HG03175 (cell line): Measurements from ENCODE around the gene TNIP1.

Experiments
- ATAC-seq: cut with Tn5 transposase; IDR thresholded peaks from one replicate; pipeline ENCODE4 v1.9.1; 2021; ENCODE audit warnings: mild to moderate bottlenecking, moderate library complexity; ENCODE audit not compliant: unreplicated experiment

Gene TNIP1

DNA sequence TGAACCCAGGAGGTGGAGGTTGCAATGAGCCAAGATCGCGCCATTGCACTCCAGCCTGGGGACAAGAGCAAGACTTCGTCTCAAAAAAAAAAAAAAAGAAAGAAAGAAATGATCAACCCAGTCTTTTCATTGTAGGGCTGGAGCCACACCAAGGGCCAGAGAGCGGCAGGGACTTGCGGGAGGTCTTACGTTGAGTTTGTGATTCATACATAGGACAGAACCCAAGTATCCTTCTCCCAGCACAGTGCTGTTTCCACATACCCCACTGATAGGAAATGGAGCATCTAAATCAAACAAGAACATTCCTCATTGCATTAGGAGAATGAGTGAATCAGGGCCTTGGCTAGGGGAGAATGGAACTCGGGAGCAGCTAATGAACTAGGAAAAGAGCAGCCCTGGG lies 3.5 kb upstream of the TNIP1 start:
- no peak for ATAC-seq

DNA sequence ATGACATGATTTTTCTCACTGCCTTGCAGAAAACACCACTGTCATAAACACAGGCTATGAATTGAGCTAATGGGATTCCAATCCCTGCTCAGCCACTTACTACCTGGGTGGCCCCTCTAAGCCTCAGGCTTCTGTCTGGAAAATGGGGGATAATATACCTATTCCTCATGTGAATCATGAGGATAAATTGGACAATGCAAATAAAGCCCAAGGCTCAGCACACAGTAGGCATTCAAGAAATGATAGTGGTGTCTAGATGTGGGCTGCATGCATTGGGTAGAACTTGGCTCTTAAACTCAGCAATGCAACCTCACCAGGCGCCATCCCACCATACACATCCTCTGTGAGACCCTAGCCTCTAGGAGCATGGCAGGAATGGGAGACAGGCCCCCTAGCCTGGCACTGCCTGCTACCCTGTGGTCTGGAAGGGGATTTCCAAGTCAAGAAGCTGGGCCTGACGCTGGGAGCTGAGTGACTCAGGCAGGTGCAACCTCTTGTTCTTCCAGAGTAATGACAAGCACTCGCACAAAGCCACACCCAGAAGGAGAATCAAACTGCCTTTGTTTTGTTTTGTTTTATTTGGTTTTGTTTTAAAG lies 2.3 kb upstream of the TNIP1 start:
- no peak for ATAC-seq

DNA sequence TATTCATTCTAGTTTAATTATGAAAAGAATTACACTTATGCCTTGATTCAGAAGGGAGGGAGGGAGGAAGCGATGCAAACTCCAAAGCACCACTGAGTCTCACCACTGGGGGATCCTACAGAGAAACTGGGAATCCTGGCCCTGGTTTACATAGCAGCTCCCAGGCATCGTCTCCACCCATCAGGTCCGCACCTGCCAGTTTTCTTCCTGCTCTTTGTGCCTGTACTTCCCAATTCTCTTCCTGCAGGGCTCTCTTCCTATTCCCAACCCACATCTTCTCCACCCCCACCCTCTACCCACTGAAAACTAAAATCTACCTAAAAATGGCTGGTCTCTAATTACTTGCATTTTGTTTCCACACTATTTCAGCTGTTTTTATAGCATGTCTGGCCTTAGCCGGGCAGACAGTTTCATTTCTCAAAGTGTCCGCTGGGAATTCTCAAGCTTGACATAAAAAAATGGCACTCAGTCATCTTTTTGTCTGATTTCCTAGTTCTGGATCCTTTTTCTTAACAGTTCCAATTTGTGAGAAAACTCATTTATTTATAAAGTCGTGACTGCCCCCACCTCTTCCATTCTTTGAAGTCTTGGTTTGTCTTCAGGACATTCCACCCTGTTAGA lies 1.6 kb upstream of the TNIP1 start:
- ATAC-seq = no peak

DNA sequence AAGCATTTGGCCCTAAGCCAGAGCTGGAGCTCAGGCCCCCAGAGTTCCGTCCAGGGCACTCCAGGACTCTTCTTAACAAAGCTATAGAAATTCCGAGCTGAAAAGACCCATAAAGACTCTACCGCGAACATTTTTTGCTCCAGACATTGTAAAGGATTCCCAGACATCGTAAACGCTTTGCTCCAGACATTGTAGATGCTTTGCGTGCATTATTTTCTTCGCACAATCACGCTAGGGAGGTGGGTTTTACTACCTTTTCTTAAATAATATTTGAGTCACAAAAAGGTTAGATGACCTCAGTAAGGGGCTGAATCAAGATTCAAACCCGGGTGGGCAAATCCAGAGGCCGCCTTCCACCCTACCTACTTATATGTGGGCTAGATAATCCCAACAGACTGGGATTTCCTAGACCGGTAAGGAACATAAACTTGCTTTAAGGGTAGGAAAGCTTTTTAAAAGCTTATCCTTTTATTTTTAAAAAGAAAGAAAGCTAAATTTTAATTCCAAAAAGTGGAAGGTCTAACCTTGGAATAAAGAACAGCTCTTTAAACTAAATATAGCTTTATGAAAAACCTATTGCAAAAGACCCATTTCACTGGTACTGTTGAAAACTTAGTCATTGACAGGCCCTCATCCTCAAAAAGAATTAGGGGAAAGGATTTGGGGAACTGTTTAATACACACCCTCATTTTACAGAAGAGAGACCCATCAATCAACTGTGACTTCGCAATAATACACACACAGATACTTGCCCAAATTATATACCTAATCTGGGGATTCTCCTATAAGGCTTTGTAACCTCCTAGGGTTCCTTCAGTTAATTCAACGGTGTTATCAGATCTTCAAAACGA lies 822 bp upstream of the TNIP1 start:
- no peak for ATAC-seq

DNA sequence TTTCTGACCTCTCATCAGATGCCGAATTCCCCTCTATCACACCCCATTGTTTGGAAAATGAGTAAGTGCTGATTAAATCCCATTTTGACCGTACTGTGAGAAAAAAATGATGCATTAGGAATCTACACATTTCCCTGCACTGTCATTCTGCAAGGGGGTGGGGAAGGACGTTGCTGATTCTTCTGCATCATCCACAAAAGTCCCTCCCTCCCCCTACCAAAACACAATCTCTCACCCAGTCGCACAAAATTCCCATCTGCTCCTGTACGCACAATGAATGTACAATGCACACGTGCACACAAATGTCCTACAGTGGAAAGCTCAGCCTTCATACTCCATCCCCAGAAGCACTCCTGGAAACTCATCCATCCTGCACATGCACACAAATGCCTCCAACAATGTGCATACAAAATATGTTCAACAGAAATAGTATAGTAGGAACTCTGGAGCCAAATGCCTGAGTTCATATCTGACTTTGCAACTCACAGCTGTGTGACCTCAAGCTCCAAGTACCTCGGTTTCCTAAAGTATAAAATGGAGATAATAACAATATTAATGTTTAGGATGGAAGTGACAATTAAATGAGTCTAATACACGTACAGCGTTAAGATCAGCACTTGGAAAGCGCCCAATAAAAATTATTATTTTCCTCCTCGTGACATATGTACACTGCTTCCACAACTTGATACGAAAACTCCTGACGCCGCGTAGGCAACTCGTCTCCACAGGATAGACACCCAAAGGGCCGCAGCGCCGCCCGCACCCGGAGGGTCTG lies 809 bp downstream of the TNIP1 start:
- ATAC-seq = no peak

DNA sequence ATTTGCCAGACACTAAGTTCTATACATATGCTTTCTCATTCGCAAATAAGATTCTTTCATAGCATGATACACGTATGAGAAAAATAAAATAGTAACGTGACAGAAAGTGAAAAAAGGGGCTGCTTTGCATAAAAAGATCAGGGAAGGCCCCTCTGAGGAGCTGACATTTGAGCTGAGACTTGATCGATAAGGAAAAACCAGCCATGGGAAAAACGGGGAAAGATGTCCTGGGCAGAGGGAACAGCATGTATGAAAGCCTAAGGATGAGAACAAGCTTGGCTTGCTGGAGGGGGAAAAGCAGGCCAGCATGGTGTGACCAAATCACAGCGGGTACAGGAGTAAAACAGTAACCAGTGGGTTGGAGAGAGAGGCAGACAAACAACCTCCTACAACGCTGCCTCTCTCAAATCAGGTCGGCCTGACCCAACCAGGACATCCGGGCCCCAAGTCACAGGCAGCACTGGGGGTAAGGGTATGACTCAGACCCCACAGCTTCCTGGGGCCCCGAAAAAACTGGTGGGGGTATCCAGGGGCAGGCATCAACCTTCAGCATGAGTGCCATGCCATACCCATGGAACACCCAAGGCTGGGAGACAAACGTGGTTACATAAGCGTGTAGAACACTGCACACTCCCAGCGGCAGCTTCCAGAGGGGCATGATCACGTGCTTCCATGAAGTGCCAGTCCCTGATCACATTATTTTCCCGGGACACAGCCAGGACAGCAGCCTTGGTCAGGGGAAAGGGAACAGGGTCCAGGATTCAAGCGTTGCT lies 2.2 kb downstream of the TNIP1 start:
- peak; percentile 55 for ATAC-seq

DNA sequence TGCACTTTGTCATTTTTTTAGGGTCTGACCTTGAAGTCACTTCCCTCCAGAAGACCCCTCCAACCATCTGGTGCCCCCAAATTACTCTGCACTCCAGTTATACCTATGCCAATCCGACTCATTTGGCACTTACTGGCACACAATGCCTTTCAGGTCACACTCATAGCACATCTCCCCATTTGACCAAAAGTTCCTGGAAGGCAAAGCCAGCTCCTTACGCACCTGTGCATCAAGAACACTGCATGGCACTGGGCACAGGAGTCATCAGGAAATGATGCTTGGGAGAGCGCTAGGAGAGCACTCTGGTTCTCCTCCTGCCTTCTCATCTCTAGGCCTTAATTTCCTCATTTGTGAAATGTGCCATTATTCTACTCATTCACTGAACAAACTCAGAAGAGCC lies 2.9 kb downstream of the TNIP1 start:
- no peak for ATAC-seq

DNA sequence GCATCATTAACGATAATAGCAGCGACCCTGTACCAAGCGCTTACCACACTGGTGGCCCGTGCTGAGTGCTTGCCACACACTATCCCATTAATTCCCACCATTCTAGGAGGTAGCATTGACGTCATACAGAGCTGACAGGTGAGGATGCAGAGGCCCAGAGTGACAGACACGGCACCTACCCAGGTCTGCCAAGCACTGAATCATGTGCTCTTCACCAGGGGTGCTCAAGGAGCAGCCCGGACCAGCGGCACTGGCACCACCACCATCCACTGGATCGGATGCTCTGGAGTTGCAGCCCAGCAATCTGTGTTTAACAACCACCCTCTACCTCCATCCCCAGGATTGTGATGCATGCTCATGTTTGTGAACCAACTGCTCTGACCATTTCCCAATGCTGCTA lies 3.4 kb downstream of the TNIP1 start:
- ATAC-seq = no peak

DNA sequence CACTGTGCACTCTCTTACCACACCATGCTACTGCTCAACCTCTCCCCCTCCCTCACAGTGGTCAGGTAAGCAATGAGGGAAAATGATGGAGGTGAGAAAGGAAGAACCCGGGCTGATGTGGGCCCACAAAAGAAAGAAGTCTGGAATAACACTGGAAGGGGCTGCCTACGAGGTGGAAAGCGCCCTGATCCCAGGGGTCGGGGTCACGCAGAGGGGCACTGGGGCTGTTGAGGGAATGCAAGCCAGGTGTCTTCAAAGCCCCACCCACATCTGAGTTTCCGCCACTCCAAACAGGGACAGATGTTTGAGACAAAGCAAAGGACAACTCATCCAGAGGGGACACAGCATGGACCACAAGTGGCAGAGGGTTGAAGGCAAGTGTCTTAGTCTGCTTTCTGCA lies 4.2 kb downstream of the TNIP1 start:
- no peak for ATAC-seq

DNA sequence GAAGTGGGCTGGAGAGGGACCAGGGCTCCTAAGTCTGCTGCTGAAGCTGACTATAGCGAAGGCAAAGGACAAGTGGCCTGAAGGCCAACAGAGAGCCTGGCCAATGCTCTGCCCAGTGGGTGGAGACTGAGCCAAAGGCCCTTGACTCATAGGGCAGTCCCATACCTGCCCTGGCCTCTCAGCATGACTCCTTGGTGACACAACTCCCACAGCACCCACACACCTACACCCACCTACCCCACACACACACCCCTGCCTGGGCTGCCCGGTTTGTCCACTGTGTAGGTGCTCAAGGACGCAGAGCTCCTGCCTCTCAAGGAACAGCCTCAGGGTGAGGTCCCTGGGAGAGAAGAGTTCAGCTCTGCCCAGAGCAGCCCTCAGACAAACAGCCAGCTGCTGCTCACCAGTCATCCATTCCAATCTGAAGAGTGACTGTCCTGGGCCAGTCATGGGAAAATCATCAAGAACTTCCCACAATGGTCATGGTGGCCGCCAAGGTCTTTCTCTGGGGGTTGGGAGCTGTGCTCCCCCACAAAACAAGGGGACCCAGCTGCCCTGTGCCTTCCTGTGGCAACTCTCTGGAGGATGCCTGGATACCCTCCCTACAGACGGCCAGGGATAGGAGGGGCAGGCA lies 5.0 kb downstream of the TNIP1 start:
- no peak for ATAC-seq

DNA sequence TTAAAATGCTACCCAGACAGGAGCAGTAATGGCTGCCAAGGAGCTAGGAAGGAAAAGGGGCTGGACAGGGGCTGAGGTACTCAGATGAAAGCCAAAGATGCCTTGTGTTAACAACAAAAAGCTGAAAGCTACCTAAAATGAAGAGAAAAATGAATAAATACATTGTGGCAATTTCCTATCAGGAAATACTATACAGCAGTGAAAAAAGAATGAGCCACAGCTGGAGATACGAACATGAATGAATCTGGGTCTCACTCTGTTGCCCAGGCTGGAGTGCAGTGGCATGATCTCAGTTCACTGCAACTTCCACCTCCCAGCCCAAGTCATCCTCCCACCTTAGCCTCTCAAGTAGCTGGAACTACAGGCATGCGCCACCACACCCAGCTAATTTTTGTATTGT lies 6.3 kb downstream of the TNIP1 start:
- ATAC-seq = no peak

DNA sequence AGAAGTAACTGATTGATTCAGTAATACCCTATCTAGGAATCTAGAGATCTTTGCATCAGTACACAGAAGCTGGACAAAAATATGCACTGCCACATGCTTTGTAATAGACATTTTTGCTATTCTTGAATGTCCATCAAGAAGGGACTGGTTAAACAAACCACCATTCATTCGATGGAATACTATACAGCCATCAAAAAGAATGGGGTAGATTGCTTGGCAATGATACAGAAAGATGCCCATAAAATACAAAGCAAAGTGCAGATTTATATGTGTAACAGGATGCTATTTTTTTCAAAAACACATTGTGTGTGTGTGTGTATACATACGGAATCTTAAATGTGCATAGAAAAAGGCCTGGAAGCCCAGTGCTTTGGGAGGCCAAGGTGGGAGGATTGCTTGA lies 7.6 kb downstream of the TNIP1 start:
- ATAC-seq = no peak

DNA sequence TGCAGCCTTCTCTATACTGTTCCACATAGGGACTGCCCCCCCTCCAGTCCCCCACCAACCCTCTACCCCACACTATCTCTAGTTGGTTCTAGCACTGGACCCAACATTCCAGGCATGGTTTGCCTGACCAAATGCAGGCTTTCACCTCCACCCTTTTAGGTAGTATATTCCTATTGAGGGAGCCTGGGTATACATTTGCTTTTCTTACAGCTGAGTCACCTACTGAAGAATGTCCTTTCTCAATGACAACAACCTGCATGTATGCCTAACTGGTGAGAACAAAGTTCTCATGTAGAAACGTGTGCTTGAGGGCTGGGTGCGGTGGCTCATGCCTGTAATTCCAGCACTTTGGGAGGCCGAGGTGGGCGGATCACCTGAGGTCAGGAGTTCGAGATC lies 8.2 kb downstream of the TNIP1 start:
- no peak for ATAC-seq

DNA sequence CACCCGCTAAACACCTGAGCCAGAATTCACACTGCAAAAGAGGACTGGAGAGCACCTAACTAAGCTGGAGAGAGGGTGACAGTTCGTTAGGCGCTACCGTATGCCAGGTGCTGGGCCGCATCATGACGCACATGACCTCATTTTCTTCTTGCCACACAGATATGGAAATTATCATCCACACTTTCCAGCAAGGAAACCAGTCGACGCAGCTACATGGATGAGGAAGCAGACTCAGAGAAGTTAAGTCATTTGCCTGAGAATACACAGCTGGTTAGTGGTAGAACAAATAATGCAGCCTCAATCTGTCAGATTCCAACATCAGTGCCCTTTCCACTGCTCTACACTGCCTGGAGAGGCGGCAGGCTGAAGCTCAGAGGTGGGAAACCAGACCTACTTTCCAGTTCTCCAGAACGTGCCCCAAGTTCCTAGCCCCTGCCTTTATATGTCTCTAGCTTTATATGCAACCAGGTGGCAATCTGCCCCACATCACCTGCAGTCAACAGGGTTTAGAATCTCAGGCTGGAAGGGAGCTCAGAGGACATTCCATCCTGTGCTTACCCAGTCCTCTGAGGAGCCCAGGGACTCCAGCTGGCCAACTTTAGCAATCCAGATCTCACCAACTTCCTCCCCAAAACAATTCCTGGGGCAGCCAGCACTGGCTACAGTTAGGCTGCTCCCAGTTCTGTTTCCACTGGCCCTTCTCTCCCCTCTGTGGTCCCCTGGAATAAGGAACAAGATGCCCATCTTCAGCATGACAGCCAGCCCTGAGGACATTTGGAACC lies 8.8 kb downstream of the TNIP1 start:
- no peak for ATAC-seq

DNA sequence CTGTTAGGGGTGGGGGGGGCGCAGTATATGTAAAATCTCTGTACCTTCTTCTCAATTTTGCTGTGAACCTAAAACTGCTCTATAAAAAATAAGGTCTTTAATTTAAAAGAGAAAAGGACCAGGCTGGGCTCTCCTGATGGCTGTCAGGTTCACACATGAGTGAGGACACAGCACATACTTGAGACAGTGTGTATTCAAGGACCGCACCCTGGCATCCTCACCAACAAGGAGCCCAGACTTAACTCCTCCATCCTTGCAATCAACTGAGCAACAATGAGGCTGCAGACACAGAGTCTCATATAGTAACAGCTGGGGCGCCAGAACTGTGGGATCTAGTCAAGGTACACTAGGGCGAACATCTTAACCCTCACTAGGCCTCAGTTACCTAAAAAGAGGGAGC lies 9.8 kb downstream of the TNIP1 start:
- no peak for ATAC-seq

DNA sequence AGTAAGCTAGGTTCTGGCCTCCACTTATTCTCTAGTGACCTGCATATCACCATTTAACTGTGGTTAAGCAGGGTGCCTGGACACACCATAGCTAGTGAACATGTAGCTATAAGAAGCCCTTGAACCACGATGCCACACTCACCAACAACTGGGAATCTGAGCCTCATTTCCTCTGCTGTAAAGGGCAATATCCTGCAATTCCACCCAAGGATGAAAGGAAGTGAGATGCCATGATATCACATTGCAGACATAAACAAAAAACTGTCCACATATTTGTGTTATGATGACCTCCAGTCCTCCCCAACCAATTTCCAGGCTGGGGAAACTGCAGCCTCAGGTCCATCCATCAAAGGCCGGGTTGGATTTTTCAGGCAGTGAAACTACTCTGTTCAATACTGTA lies 10.4 kb downstream of the TNIP1 start:
- ATAC-seq = no peak

DNA sequence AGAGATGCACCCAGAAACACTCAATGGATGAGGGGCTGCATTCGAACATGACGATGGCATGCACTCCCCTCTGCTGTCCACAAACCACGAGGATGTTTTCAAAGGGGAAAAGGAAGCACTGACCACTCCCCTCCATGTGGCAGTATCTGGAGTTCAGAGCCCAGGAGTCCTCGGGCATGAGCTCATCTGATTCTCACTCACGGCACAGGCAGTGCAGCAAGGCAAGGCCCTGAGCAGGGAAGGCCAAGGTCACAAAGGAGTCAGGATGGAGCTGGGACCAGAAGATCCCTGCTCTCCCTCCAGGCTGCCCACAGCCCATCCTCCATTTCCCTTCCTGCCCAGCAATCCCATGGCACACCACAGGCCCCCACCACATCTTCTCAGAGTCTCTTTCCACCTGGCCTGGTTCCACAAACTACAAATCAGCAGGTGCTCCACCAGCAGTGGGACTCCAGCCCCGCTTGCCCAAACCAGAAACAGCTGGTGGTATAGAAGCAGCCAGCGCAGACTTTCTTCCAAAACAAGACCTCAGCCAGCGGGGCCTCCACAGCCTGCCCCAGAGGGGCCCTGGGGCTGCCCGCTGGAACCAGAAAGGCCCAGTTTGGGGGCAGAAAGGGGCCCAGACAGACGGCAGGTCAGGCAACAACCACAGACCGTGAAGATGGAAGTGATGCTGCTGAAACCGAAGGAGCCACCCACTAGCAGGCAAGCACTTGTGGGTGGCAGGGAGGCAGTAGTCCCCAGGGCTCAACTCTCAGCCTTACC lies 12.2 kb downstream of the TNIP1 start:
- ATAC-seq = peak; percentile 72

DNA sequence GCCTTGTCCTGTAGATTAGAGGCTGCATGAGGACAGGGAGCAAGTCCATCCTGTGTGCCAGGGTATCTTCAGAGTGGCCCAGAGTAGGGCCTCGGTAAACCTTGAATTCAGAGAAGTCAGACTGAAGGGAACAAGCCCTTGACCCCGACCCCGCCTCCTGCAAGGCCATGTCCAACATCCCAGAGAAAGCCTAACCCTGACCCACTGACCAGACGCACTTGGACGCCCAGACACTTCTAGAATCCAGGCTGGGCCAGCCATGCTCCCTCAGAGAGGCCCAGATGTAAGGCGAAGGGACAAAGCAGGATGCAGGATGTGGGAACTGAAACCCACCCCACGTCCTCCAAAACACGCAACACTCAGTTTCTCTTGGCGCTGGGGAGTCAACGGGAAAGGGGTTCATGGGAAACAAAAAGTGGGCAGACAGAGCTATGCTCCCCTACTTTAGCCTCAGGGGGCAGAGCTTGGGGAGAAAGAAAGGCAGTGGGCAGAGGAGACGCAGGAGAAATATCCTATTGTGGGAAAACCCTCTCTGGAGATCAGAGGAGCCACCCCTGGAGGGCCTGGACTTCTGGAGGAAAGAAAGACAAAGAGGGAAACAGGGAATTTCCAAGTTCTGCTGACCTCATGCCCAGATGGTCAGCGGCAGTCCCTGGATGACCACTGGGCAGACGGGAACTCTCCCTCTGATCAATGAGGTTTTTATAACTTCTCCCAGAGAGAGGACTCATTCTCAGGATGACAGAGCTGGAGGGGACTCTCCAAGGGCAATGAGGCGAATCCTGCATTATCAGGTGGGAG lies 13.0 kb downstream of the TNIP1 start:
- no peak for ATAC-seq
